Endothelial cell of hepatic sinusoid (primary cell): Measurements from ENCODE around the gene HAUS2.
"Not testable (repeated sequence)": the region's sequence is repeated elsewhere in the genome, so short reads cannot be mapped to it uniquely, and the experiment has no call there.

Source experiments
- in situ Hi-C: cut with HindIII; loops from 2 replicates; pipeline ENCODE4 v1.10.0; 2017; ENCODE audit warnings: low sequenced_read_pairs

Gene HAUS2

GRCh38 chr15:42548249-42549031 is at the start of gene HAUS2, which contains the start of gene LRRC57:
Gene HAUS2, plus strand, starts transcription at chr15:42548838. Its CDS starts 35 bp downstream, at chr15:42548873.
Gene LRRC57, minus strand, starts transcription at chr15:42548793. Its CDS starts 359 bp downstream, at chr15:42548434.
- in situ Hi-C loops: no loop called here

GRCh38 chr15:42499858-42500609 is 48.6 kb upstream of the HAUS2 start:
- in situ Hi-C loops: loop anchor here (5.0 kb wide), 1 partner anchor 87 kb away; no protein-coding TSS in a partner anchor

GRCh38 chr15:42502477-42502876 is 46.2 kb upstream of the HAUS2 start:
- in situ Hi-C loops: no loop called here

- in situ Hi-C loops: no loop called here
Measured at GRCh38 chr15:42503825-42504224, 44.8 kb upstream of the HAUS2 start.

- in situ Hi-C loops: no loop called here
Measured at GRCh38 chr15:42504631-42505030, 44.0 kb upstream of the HAUS2 start.

- in situ Hi-C loops: no loop called here
Measured at GRCh38 chr15:42507514-42507913, 41.1 kb upstream of the HAUS2 start.

- in situ Hi-C loops: no loop called here
Measured at GRCh38 chr15:42508263-42508690, 40.4 kb upstream of the HAUS2 start.

- in situ Hi-C loops: no loop called here
Measured at GRCh38 chr15:42510258-42511006, 38.2 kb upstream of the HAUS2 start.

- in situ Hi-C loops: no loop called here
Measured at GRCh38 chr15:42511007-42511391, 37.6 kb upstream of the HAUS2 start.

- in situ Hi-C loops: no loop called here
Measured at GRCh38 chr15:42523331-42523730, 25.3 kb upstream of the HAUS2 start.

GRCh38 chr15:42528970-42529369 is 19.7 kb upstream of the HAUS2 start:
- in situ Hi-C loops: no loop called here

GRCh38 chr15:42533246-42533645 is 15.4 kb upstream of the HAUS2 start:
- in situ Hi-C loops: no loop called here

GRCh38 chr15:42544853-42545629 is 3.6 kb upstream of the HAUS2 start:
- in situ Hi-C loops: no loop called here

- in situ Hi-C loops: no loop called here
Measured at GRCh38 chr15:42547918-42548248, 755 bp upstream of the HAUS2 start.

GRCh38 chr15:42549032-42549491 is 424 bp downstream of the HAUS2 start:
- in situ Hi-C loops: no loop called here

- in situ Hi-C loops: no loop called here
Measured at GRCh38 chr15:42549741-42550392, 1.2 kb downstream of the HAUS2 start.

GRCh38 chr15:42553554-42553953 is 4.9 kb downstream of the HAUS2 start:
- in situ Hi-C loops: no loop called here

GRCh38 chr15:42556550-42557207 is 8.0 kb downstream of the HAUS2 start:
- in situ Hi-C loops: not testable (repeated sequence)

- in situ Hi-C loops: no loop called here
Measured at GRCh38 chr15:42558739-42559138, 10.1 kb downstream of the HAUS2 start.
